ENCODE data around the gene SCN4B. TPM values are rescaled to one million over a fixed set of nuclear protein-coding genes. Genes with fewer than 3 reads are reported as not detected.
A peak's percentile ranks its signal among the peaks of the same experiment; 100 is the strongest.
"Not testable (repeated sequence)": the region's sequence is repeated elsewhere in the genome, so short reads cannot be mapped to it uniquely, and the experiment has no call there.

SCN4B gene
- total and polyA plus RNA-seq, 10 of the 15 experiments (the other 5 are each of a cell fraction or from before 2014, with no cell fraction given), result 0.01 to 0.49 (median 0.04) TPM; not detected in 5

GRCh38 chr11:118193910-118194566 lies 41.4 kb upstream of the SCN4B start (continued):
- TF ChIP-seq MXI1 (IDR thresholded peaks at IDR 0.05; ENCODE audit: low read depth, low read length) (no peak), NR2F1 (conservative IDR thresholded peaks at IDR 0.05) (peak; percentile 64; the same call in 1 of the 2 replicates), RELA (IDR thresholded peaks at IDR 0.05; ENCODE audit: borderline replicate concordance, partially characterized antibody) (peak; percentile 49), MEF2B (IDR thresholded peaks at IDR 0.05; ENCODE audit: partially characterized antibody, poor library complexity, severe bottlenecking) (peak; percentile 19)
- TF ChIP-seq, protein P1, sequence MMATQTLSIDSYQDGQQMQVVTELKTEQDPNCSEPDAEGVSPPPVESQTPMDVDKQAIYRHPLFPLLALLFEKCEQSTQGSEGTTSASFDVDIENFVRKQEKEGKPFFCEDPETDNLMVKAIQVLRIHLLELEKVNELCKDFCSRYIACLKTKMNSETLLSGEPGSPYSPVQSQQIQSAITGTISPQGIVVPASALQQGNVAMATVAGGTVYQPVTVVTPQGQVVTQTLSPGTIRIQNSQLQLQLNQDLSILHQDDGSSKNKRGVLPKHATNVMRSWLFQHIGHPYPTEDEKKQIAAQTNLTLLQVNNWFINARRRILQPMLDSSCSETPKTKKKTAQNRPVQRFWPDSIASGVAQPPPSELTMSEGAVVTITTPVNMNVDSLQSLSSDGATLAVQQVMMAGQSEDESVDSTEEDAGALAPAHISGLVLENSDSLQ (IDR thresholded peaks at IDR 0.05), result no peak

- H3K4me1 ChIP-seq (ENCODE audit: control insufficient read depth, insufficient read depth, low read length); ATAC-seq; H4K20me1 ChIP-seq (ENCODE audit: control insufficient read depth, insufficient read depth); H3K4me2 ChIP-seq (ENCODE audit: control insufficient read depth, insufficient read depth); H3K4me3 ChIP-seq; FAIRE-seq; in situ Hi-C loops (cut with MboI); H3K27ac ChIP-seq (ENCODE audit: control insufficient read depth, insufficient read depth); DNase-seq (ENCODE audit: low read depth, low spot score); H3K36me3 ChIP-seq (ENCODE audit: control insufficient read depth in 2 of 2, insufficient read depth in 2 of 2, low read length in 1 of 2); CTCF ChIA-PET; H3K9me3 ChIP-seq (replicated peaks; ENCODE audit: control insufficient read depth, insufficient read depth, low read length); H3K9ac ChIP-seq (ENCODE audit: control insufficient read depth, insufficient read depth, low read length); intact Hi-C loops (cut with micrococcal nuclease; ENCODE audit: unreplicated experiment); H3K79me2 ChIP-seq (ENCODE audit: control insufficient read depth, insufficient read depth, low read length); POLR2A ChIA-PET; H3K27me3 ChIP-seq (replicated peaks in 1 of 2; ENCODE audit: control insufficient read depth in 2 of 2, insufficient read depth in 2 of 2, low read length in 1 of 2); H2AFZ ChIP-seq (ENCODE audit: control insufficient read depth, low read depth, low read length); BruUV-seq (replicated peaks): not testable (repeated sequence)
- ChIA-PET RAD21 (ENCODE audit: unreplicated experiment) (interaction anchor here (1.7 kb wide), 1 partner anchor 103 kb away, joined by 5 read pairs; no protein-coding TSS in a partner anchor), SMC1A (ENCODE audit: uncharacterized antibody, unreplicated experiment) (interaction anchor here (2.1 kb wide), 1 partner anchor 10 kb away, joined by 6 read pairs; no protein-coding TSS in a partner anchor)
- 47% methylated on average over 5 of the region's 5 CpGs for WGBS (ENCODE audit: insufficient coverage, insufficient replicate concordance, low lambda C conversion rate, missing lambda C conversion rate)
- TF ChIP-seq MEF2B (IDR thresholded peaks at IDR 0.05; ENCODE audit: partially characterized antibody, poor library complexity, severe bottlenecking), result peak; percentile 30
- TF ChIP-seq IKZF2 (IDR thresholded peaks at IDR 0.05), result peak in 1 of 2 experiments; percentile 24; a peak in 1 of 4 replicates
- 0 out of 2 replicates have a peak, but pooled peaks have one; percentile 54 for TF ChIP-seq ZBTB33 (IDR thresholded peaks at IDR 0.05)
These were observed 40.2 kb upstream of the SCN4B start for GRCh38 chr11:118192817-118193216.

DNA sequence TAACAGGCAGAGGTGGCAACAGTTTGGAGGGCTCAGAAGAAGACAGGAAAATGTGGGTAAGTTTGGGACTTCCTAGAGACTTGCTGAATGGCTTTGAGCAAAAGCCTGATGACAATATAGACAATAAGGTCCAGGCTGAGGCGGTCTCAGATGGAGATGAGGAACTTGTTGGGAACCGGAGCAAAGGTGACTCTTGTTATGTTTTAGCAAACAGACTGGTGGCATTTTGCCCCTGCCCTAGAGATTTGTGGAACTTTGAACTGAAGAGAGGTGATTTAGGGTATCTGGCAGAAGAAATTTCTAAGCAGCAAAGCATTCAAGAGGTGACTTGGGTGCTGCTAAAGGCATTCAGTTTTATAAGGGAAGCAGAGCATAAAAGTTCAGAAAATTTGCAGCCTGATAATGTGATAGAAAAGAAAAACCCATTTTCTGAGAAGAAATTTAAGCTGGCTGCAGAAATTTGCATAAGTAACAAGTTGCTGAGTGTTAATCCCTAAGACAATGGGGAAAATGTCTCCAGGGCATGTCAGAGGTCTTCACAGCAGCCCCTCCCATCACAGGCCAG lies 38.4 kb upstream of the SCN4B start:
- DNase-seq (ENCODE audit: low read depth, low spot score); H3K4me3 ChIP-seq; ATAC-seq; H3K4me1 ChIP-seq (ENCODE audit: control insufficient read depth, insufficient read depth, low read length); POLR2A ChIA-PET; H3K36me3 ChIP-seq (ENCODE audit: control insufficient read depth in 2 of 2, insufficient read depth in 2 of 2, low read length in 1 of 2); H3K9me3 ChIP-seq (replicated peaks; ENCODE audit: control insufficient read depth, insufficient read depth, low read length); H3K27ac ChIP-seq (ENCODE audit: control insufficient read depth, insufficient read depth); H3K4me2 ChIP-seq (ENCODE audit: control insufficient read depth, insufficient read depth); FAIRE-seq; BruUV-seq (replicated peaks); H2AFZ ChIP-seq (ENCODE audit: control insufficient read depth, low read depth, low read length); intact Hi-C loops (cut with micrococcal nuclease; ENCODE audit: unreplicated experiment); H3K27me3 ChIP-seq (replicated peaks in 1 of 2; ENCODE audit: control insufficient read depth in 2 of 2, insufficient read depth in 2 of 2, low read length in 1 of 2); in situ Hi-C loops (cut with MboI); H3K79me2 ChIP-seq (ENCODE audit: control insufficient read depth, insufficient read depth, low read length); H3K9ac ChIP-seq (ENCODE audit: control insufficient read depth, insufficient read depth, low read length); H4K20me1 ChIP-seq (ENCODE audit: control insufficient read depth, insufficient read depth); RAD21 ChIA-PET (ENCODE audit: unreplicated experiment); SMC1A ChIA-PET (ENCODE audit: uncharacterized antibody, unreplicated experiment): not testable (repeated sequence)
- WGBS (ENCODE audit: insufficient coverage, insufficient replicate concordance, low lambda C conversion rate, missing lambda C conversion rate), result 43% methylated on average over 2 of the region's 2 CpGs
- CTCF ChIA-PET, result interaction anchor here (1.5 kb wide), 1 partner anchor 19 kb away, joined by 10 read pairs; no protein-coding TSS in a partner anchor

Data from GM12878 (cell line).